Keratinocyte (primary cell): Measurements from ENCODE around the gene NCK2. TPM values are rescaled to one million over a fixed set of nuclear protein-coding genes. Genes with fewer than 3 reads are reported as not detected.

Experiments
- DNase-seq: peaks from one replicate; pipeline ENCODE4 v3.0.0-alpha.2; 2011; ENCODE audit warnings: low read depth, missing footprints, low spot score
- FAIRE-seq: peaks from 2 replicates; lab custom pipeline; 2011; peaks lifted over from hg19 to GRCh38; lab: Jason Lieb, UNC
- H2AFZ ChIP-seq: 2 replicates; pipeline ENCODE4 v1.6.0; 2012; ENCODE audit warnings: low read length, control low read depth, inconsistent platforms; ENCODE audit not compliant: control insufficient read depth
- H3K27ac ChIP-seq: 2 replicates; pipeline ENCODE4 v1.5.1; 2011; ENCODE audit warnings: low read length; ENCODE audit not compliant: control insufficient read depth, insufficient read depth
- H3K27me3 ChIP-seq: 3 replicates; pipeline ENCODE4 v1.6.0; 2011; ENCODE audit warnings: low read length; ENCODE audit not compliant: control insufficient read depth, insufficient read depth; ENCODE audit errors: extremely low read depth
- H3K36me3 ChIP-seq, 2 experiments: 2 replicates in 1 of 2; 3 replicates in 1 of 2; pipeline ENCODE4 v1.5.1; 2011; ENCODE audit warnings: low read length in 2 of 2, mild to moderate bottlenecking in 1 of 2; ENCODE audit not compliant: control insufficient read depth in 2 of 2, insufficient read depth in 2 of 2; ENCODE audit errors: extremely low read depth in 1 of 2
- H3K4me1 ChIP-seq: 3 replicates; pipeline ENCODE4 v1.5.1; 2011; ENCODE audit warnings: low read length; ENCODE audit not compliant: control insufficient read depth, insufficient read depth; ENCODE audit errors: extremely low read depth
- H3K4me2 ChIP-seq: 3 replicates; pipeline ENCODE4 v1.6.0; 2011; ENCODE audit warnings: low read depth, low read length; ENCODE audit not compliant: control insufficient read depth, insufficient read depth; ENCODE audit errors: extremely low read depth
- H3K4me3 ChIP-seq, 3 experiments: fragments of 200-600 bp in 1 of 3; sonication (generic) in 1 of 3; 2 replicates in 2 of 3; 3 replicates in 1 of 3; pipeline ENCODE4 v1.5.1; 2011 to 2016; ENCODE audit warnings: low read length in 3 of 3, mild to moderate bottlenecking in 3 of 3, control low read depth in 2 of 3, inconsistent platforms in 1 of 3, low read depth in 1 of 3, mixed read lengths in 1 of 3, mixed run types in 1 of 3, moderate library complexity in 1 of 3; ENCODE audit not compliant: control insufficient read depth in 2 of 3, insufficient read depth in 2 of 3; ENCODE audit errors: extremely low read depth in 1 of 3
- H3K79me2 ChIP-seq: 2 replicates; pipeline ENCODE4 v1.6.0; 2012; ENCODE audit warnings: low read length; ENCODE audit not compliant: control insufficient read depth, insufficient read depth
- H3K9ac ChIP-seq: 3 replicates; pipeline ENCODE4 v1.6.0; 2011; ENCODE audit warnings: low read length; ENCODE audit not compliant: control insufficient read depth, insufficient read depth; ENCODE audit errors: extremely low read depth
- H3K9me1 ChIP-seq: 3 replicates; pipeline ENCODE4 v1.6.0; 2011; ENCODE audit warnings: low read length; ENCODE audit not compliant: control insufficient read depth, insufficient read depth; ENCODE audit errors: extremely low read depth
- H3K9me3 ChIP-seq: 2 replicates; pipeline ENCODE4 v1.5.1; 2012; ENCODE audit warnings: low read depth, low read length; ENCODE audit not compliant: control insufficient read depth
- H4K20me1 ChIP-seq: 3 replicates; pipeline ENCODE4 v1.6.0; 2011; ENCODE audit warnings: low read length; ENCODE audit not compliant: control insufficient read depth, insufficient read depth; ENCODE audit errors: extremely low read depth
- EZH2 ChIP-seq: IDR thresholded peaks from one replicate; pipeline ENCODE4 v1.6.1; 2012; ENCODE audit warnings: inconsistent platforms, mild to moderate bottlenecking, low read length, moderate library complexity
- dilution Hi-C: fragments of 300-500 bp; cut with MboI; formaldehyde crosslinking; loops from one replicate; pipeline ENCODE4 v1.7.0; 2020; ENCODE audit warnings: low sequenced_read_pairs; ENCODE audit not compliant: extremely low pct_ligation_motif_present
- polyA plus RNA-seq, 5 experiments: library from polyadenylated mRNA; depleted of rRNA in 3 of 5; stranded (reverse) in 3 of 5; stranded (forward) in 1 of 5; unstranded in 1 of 5; fragments of >200 nt; gene quantifications; 1 replicate in 1 of 5; 2 replicates in 3 of 5; 3 replicates in 1 of 5; pipeline versions ENCODE4 v1.2.1 to v1.2.3, GENCODE V29; 2011 to 2012; ENCODE audit warnings: missing spikeins in 2 of 5, low read depth in 1 of 5, low replicate concordance in 1 of 5
- TF ChIP-seq, protein P1 (sequence below), 3 experiments: IDR thresholded peaks in 1 of 3; conservative IDR thresholded peaks in 1 of 3; optimal IDR thresholded peaks in 1 of 3; 2 replicates in 2 of 3; 3 replicates in 1 of 3; pipeline versions ENCODE3 to v1.5.1; 2011; ENCODE audit warnings: low read length in 3 of 3, mild to moderate bottlenecking in 3 of 3, moderate library complexity in 2 of 3, control low read depth in 1 of 3, inconsistent platforms in 1 of 3; ENCODE audit not compliant: insufficient read depth in 2 of 3; ENCODE audit errors: extremely low read depth in 1 of 3

The NCK2 gene
- polyA plus RNA-seq, 1 donor (not counting 4 experiments of a cell fraction or from before 2014, with no cell fraction given), result 31.4 TPM

DNA sequence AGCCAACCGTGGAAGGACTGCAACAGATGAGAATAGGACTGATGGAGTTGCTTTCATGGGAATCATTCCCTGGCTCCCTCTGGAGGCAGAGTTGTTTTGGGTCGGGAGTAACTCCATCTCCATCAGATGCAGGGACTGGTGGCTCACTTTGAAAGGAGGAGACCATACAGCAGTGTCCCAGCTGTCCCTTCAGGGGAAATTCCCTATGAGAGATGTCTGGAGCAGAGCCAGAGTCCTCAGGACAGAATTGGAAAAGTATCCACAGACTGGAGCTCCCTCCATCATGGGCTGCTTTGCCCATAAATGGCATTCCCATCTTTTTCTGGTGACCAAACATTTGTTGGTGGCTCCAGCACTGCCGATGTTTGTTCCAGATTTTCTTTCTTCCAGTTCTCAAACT is 144.3 kb downstream of the NCK2 start:
- Histone ChIP-seq H3K9me3 (peaks cover 2% of the 10 kb centered on the region), H3K27ac (no peak overlapping the region), H3K36me3 (peaks cover 3 to 4% of the 10 kb centered on the region in 2 experiments), H3K4me2 (no peak overlapping the region), H3K9ac (no peak overlapping the region), H2AFZ (no peak overlapping the region), H3K4me3 (no peak overlapping the region), H3K9me1 (no peaks in the 10 kb centered on the region), H4K20me1 (no peaks in the 10 kb centered on the region), H3K27me3 (no peaks in the 10 kb centered on the region), H3K79me2 (peaks cover 38% of the 10 kb centered on the region), H3K4me1 (no peaks in the 10 kb centered on the region)
- TF ChIP-seq EZH2, result no peak
- TF ChIP-seq, protein P1, sequence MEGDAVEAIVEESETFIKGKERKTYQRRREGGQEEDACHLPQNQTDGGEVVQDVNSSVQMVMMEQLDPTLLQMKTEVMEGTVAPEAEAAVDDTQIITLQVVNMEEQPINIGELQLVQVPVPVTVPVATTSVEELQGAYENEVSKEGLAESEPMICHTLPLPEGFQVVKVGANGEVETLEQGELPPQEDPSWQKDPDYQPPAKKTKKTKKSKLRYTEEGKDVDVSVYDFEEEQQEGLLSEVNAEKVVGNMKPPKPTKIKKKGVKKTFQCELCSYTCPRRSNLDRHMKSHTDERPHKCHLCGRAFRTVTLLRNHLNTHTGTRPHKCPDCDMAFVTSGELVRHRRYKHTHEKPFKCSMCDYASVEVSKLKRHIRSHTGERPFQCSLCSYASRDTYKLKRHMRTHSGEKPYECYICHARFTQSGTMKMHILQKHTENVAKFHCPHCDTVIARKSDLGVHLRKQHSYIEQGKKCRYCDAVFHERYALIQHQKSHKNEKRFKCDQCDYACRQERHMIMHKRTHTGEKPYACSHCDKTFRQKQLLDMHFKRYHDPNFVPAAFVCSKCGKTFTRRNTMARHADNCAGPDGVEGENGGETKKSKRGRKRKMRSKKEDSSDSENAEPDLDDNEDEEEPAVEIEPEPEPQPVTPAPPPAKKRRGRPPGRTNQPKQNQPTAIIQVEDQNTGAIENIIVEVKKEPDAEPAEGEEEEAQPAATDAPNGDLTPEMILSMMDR (optimal IDR thresholded peaks at IDR 0.05 in 1 of 3, IDR thresholded peaks at IDR 0.05 in 1 of 3, conservative IDR thresholded peaks at IDR 0.05 in 1 of 3; ENCODE audit: extremely low read depth in 1 of 3, insufficient read depth in 2 of 3, low read length in 3 of 3), result no peak
- FAIRE-seq (no peak), DNase-seq (no peak)
- dilution Hi-C loops, result no loop called here

DNA sequence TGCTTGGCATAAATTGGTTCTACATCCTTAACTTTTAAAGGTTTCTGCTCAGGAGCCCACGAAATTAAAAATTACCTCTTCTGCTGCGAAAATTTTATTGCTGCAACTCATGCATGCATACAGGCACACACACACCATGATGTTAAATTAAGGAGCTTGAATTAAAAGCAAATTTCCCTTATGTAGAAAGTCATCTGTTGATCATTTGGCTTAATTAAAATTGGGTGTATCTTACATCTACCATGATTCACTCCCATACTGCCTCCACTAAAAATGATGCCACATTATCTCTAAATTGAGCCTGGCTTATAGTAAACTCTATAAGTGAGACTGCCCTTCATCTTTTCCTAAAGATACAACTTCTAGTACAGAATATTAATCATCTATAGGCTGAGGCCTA is 145.4 kb downstream of the NCK2 start:
- no peaks in the 10 kb centered on the region for H3K27me3 ChIP-seq
- no peaks in the 10 kb centered on the region for H3K4me1 ChIP-seq
- no peak overlapping the region for H3K9ac ChIP-seq
- FAIRE-seq (no peak), DNase-seq (no peak)
- no peaks in the 10 kb centered on the region for H3K9me1 ChIP-seq
- no peak overlapping the region for H2AFZ ChIP-seq
- peaks cover 31% of the 10 kb centered on the region for H3K79me2 ChIP-seq
- no peak overlapping the region for H3K4me3 ChIP-seq
- peaks cover 4 to 9% of the 10 kb centered on the region in 2 experiments for H3K36me3 ChIP-seq
- H3K4me2 ChIP-seq, result no peak overlapping the region
- H3K9me3 ChIP-seq, result peaks cover 2% of the 10 kb centered on the region
- dilution Hi-C loops, result no loop called here
- no peak for TF ChIP-seq EZH2
- TF ChIP-seq, protein P1 (optimal IDR thresholded peaks at IDR 0.05 in 1 of 3, IDR thresholded peaks at IDR 0.05 in 1 of 3, conservative IDR thresholded peaks at IDR 0.05 in 1 of 3; ENCODE audit: extremely low read depth in 1 of 3, insufficient read depth in 2 of 3, low read length in 3 of 3), result no peak
- H4K20me1 ChIP-seq, result no peaks in the 10 kb centered on the region
- no peak overlapping the region for H3K27ac ChIP-seq
